GM12878 (cell line): Measurements from ENCODE around the gene LCN1.

Source experiments
- CEBPZ ChIP-seq: fragments of 150-350 bp; IDR thresholded peaks from 2 replicates; pipeline ENCODE4 v1.6.1; 2016; ENCODE audit warnings: low read depth, low read length
- CREB1 ChIP-seq: IDR thresholded peaks from 2 replicates; pipeline ENCODE4 v1.6.1; 2012; ENCODE audit warnings: low read depth, mild to moderate bottlenecking, inconsistent platforms
- HDAC2 ChIP-seq: fragments of 200-600 bp; sonication (generic); IDR thresholded peaks from 2 replicates; pipeline ENCODE4 v1.6.1; 2017
- REST ChIP-seq: IDR thresholded peaks from 2 replicates; pipeline ENCODE4 v1.6.1; 2012; ENCODE audit warnings: mild to moderate bottlenecking, low read depth, low read length

GRCh38 chr9:135484460-135485277 is 36.6 kb upstream of the LCN1 start:
- TF ChIP-seq CEBPZ = no peak
- TF ChIP-seq CREB1 = no peak
- no peak for TF ChIP-seq HDAC2
- no peak for TF ChIP-seq REST
